ENCODE results near the gene KCNIP3.

KCNIP3 gene

DNA sequence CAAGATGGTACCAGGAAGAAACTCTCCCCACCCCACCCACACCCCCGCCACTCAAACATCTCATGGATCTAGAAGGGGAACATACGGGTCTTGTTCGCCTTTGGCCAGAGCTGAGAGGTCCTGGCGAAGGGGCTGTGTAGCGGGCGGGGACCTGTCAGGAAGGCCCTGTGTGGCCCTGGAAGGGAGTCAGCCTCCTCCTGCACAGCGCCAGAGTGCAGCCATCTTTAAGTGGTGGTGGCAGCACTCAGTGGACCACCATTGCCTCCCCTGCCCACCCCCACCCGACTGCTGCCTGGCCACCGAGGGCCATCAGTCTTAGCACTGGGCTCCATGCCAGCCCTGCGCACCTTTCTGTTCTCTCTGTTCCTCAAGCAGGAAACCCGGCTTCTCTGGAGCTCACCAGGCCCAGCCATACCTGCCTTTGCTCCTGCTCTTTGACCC, 93.8 kb downstream of the KCNIP3 start:
- no peak for TF ChIP-seq CTCF (IDR thresholded peaks at IDR 0.05; ENCODE audit: low read length, missing control alignments)
- H3K4me3 ChIP-seq (replicated peaks; ENCODE audit: low read depth, low read length), result no peak overlapping the region
- DNase-seq (ENCODE audit: low read depth), result no peak

DNA sequence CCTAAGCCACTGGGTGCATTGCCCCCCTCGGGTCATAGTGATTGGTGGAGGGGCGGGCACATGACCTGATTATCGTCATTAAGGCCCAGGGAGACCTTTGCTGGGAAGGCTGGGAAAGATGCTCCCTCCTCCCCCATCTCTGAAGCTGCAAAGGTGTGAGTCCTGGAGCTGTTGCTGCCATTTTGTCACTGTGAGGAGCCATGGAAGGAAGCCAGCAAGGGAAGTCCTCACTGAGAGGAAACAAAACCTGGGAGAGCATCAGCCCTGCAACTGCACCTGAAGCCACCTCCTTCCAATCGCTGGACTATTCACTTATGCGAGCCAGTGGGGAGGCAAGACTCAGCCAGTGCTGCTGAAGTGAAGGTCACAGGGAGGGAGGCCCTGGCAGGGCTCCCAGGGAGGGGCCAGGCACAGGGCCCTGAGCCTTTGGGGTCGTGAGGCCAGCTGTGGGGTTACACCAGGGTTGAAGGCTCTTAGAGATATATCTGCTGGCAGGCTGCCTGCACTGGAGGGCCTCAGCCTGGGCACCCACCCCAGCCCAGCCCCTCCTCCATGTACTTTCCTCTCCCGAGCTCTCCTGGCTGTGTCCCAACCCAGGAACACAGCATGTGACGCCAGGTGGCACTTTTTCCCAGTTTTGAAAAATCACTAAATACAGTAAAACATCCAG, 94.6 kb downstream of the KCNIP3 start:
- no peak for DNase-seq (ENCODE audit: low read depth)
- H3K4me3 ChIP-seq (replicated peaks; ENCODE audit: low read depth, low read length), result no peak overlapping the region
- TF ChIP-seq CTCF (IDR thresholded peaks at IDR 0.05; ENCODE audit: low read length, missing control alignments), result no peak

DNA sequence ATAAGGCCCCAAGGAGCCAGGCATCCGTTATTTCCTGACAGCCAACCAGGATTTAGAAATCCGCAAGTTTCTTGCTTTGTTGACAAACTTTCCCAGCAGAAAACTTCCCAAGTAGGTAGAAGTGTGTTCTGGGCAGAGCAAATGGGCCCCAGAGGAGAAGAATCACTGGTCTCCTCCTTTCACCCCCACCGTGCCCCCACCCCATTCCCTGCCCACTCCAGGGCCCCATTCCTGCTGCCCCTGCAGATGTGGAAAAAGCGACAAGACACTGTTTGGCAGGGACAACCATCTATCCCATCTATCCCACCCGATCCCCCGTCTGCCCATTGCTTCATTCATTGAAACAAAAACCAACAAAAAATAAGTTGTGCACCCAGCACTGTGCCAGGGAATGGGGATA, 95.2 kb downstream of the KCNIP3 start:
- no peak for DNase-seq (ENCODE audit: low read depth)
- no peak for TF ChIP-seq CTCF (IDR thresholded peaks at IDR 0.05; ENCODE audit: low read length, missing control alignments)
- no peak overlapping the region for H3K4me3 ChIP-seq (replicated peaks; ENCODE audit: low read depth, low read length)

GRCh38 chr2:95392730-95393455, 95.7 kb downstream of the KCNIP3 start:
- DNase-seq (ENCODE audit: low read depth), result no peak
- no peak overlapping the region for H3K4me3 ChIP-seq (replicated peaks; ENCODE audit: low read depth, low read length)
- TF ChIP-seq CTCF (IDR thresholded peaks at IDR 0.05; ENCODE audit: low read length, missing control alignments), result no peak

DNA sequence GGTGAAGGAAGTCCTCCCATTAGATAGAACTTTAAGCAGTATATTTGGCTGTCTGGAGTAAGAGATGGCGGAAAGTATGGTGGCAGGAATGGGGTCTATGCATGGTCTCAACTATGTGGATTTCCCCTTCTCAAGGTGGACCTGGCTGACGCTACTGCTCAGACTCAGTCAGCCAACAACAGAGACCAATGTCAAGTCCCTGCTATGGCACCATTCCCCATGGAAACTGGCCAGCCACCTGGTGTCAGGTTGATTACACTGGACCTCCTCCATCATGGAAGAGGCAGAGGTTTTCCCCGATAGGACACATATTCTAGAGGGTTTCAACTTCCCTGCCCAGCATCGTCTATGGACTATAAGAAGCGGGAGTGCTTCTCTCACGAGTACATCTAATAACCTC, 96.8 kb downstream of the KCNIP3 start:
- H3K4me3 ChIP-seq (replicated peaks; ENCODE audit: low read depth, low read length), result no peak overlapping the region
- TF ChIP-seq CTCF (IDR thresholded peaks at IDR 0.05; ENCODE audit: low read length, missing control alignments), result no peak
- DNase-seq (ENCODE audit: low read depth), result no peak

DNA sequence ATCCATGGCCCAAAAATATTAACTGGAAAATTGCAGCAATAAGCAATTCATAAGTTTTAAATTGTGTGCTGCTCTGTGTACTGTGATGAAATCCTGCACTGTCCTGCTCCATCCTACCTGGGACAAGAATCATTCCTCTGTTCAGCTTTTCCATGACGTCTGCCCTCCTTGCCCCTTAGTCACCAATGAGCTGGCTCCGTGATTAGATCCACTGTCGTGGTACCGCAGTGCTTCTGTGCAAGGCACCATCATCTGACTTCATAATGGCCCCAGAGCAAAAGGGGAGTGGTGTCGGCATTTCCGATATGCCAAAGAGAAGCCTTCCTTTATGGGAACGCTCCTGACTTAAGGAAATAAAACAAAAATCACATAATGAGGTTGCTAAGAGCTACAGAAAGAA, 101.9 kb downstream of the KCNIP3 start:
- no peak overlapping the region for H3K4me3 ChIP-seq (replicated peaks; ENCODE audit: low read depth, low read length)
- DNase-seq (ENCODE audit: low read depth), result no peak
- no peak for TF ChIP-seq CTCF (IDR thresholded peaks at IDR 0.05; ENCODE audit: low read length, missing control alignments)
